Measurements from ENCODE around the gene BBS2.
A peak's percentile ranks its signal among the peaks of the same experiment; 100 is the strongest.

The BBS2 gene

DNA sequence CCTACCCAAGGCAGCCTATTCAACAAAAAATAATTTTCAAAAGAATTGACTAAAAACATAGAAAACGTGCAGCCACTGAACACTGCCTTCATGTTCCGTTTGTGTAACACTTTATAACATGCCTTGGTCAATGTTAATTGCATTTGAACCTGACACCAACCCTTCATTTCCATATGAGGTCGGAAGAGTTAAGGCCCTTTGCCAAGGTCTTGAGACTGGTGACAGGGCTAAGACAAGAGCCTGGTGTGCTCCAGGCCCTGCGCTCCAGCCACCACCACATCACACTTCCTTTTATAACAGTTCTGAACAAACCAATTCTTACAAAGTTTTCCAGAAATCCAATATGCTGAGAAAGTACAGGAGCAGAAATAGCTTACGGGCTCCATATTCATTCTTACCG lies 4.2 kb downstream of the BBS2 start:
- Histone ChIP-seq H3K27me3 (ENCODE audit: insufficient read depth, poor library complexity, severe bottlenecking) (no peaks in the 10 kb centered on the region), H3K36me3 (ENCODE audit: low read depth) (peaks cover 35% of the 10 kb centered on the region), H3K9me3 (ENCODE audit: severe bottlenecking) (no peaks in the 10 kb centered on the region), H3K27ac (ENCODE audit: poor library complexity, severe bottlenecking) (peak overlapping the region; percentile 41), H3K4me3 (ENCODE audit: severe bottlenecking) (no peak overlapping the region), H3K4me1 (ENCODE audit: insufficient read depth, poor library complexity, severe bottlenecking) (peaks cover 29% of the 10 kb centered on the region)
- no peak for ATAC-seq (ENCODE audit: low read depth)
- TF ChIP-seq, protein P1, sequence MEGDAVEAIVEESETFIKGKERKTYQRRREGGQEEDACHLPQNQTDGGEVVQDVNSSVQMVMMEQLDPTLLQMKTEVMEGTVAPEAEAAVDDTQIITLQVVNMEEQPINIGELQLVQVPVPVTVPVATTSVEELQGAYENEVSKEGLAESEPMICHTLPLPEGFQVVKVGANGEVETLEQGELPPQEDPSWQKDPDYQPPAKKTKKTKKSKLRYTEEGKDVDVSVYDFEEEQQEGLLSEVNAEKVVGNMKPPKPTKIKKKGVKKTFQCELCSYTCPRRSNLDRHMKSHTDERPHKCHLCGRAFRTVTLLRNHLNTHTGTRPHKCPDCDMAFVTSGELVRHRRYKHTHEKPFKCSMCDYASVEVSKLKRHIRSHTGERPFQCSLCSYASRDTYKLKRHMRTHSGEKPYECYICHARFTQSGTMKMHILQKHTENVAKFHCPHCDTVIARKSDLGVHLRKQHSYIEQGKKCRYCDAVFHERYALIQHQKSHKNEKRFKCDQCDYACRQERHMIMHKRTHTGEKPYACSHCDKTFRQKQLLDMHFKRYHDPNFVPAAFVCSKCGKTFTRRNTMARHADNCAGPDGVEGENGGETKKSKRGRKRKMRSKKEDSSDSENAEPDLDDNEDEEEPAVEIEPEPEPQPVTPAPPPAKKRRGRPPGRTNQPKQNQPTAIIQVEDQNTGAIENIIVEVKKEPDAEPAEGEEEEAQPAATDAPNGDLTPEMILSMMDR (IDR thresholded peaks at IDR 0.05; ENCODE audit: poor library complexity, severe bottlenecking): no peak
- DNase-seq (ENCODE audit: low spot score): no peak

GRCh38 chr16:56514845-56515244 lies 5.0 kb downstream of the BBS2 start:
- TF ChIP-seq, protein P1 (IDR thresholded peaks at IDR 0.05; ENCODE audit: poor library complexity, severe bottlenecking): no peak
- Histone ChIP-seq H3K27me3 (ENCODE audit: insufficient read depth, poor library complexity, severe bottlenecking) (no peaks in the 10 kb centered on the region), H3K4me1 (ENCODE audit: insufficient read depth, poor library complexity, severe bottlenecking) (peaks cover 27% of the 10 kb centered on the region), H3K9me3 (ENCODE audit: severe bottlenecking) (no peaks in the 10 kb centered on the region), H3K4me3 (ENCODE audit: severe bottlenecking) (no peak overlapping the region), H3K27ac (ENCODE audit: poor library complexity, severe bottlenecking) (peak overlapping the region; percentile 41), H3K36me3 (ENCODE audit: low read depth) (peaks cover 44% of the 10 kb centered on the region)
- DNase-seq (ENCODE audit: low spot score) (no peak), ATAC-seq (ENCODE audit: low read depth) (peak; percentile 55)

GRCh38 chr16:56513972-56514371 lies 5.9 kb downstream of the BBS2 start:
- no peak for DNase-seq (ENCODE audit: low spot score)
- peak; percentile 72 for ATAC-seq (ENCODE audit: low read depth)
- Histone ChIP-seq H3K4me1 (ENCODE audit: insufficient read depth, poor library complexity, severe bottlenecking) (peaks cover 26% of the 10 kb centered on the region), H3K27ac (ENCODE audit: poor library complexity, severe bottlenecking) (peak overlapping the region; percentile 41), H3K27me3 (ENCODE audit: insufficient read depth, poor library complexity, severe bottlenecking) (no peaks in the 10 kb centered on the region), H3K4me3 (ENCODE audit: severe bottlenecking) (no peak overlapping the region), H3K9me3 (ENCODE audit: severe bottlenecking) (no peaks in the 10 kb centered on the region), H3K36me3 (ENCODE audit: low read depth) (peaks cover 52% of the 10 kb centered on the region)
- TF ChIP-seq, protein P1 (IDR thresholded peaks at IDR 0.05; ENCODE audit: poor library complexity, severe bottlenecking): peak; percentile 94

- no peaks in the 10 kb centered on the region for H3K27me3 ChIP-seq (ENCODE audit: insufficient read depth, poor library complexity, severe bottlenecking)
- H3K4me1 ChIP-seq (ENCODE audit: insufficient read depth, poor library complexity, severe bottlenecking): peaks cover 18% of the 10 kb centered on the region
- no peak overlapping the region for H3K27ac ChIP-seq (ENCODE audit: poor library complexity, severe bottlenecking)
- H3K36me3 ChIP-seq (ENCODE audit: low read depth): peaks cover 61% of the 10 kb centered on the region
- ATAC-seq (ENCODE audit: low read depth) (no peak), DNase-seq (ENCODE audit: low spot score) (no peak)
- no peak overlapping the region for H3K4me3 ChIP-seq (ENCODE audit: severe bottlenecking)
- TF ChIP-seq, protein P1 (IDR thresholded peaks at IDR 0.05; ENCODE audit: poor library complexity, severe bottlenecking): no peak
- no peaks in the 10 kb centered on the region for H3K9me3 ChIP-seq (ENCODE audit: severe bottlenecking)
Measured at GRCh38 chr16:56513091-56513490, 6.7 kb downstream of the BBS2 start.

GRCh38 chr16:56512025-56512424 lies 7.8 kb downstream of the BBS2 start:
- Histone ChIP-seq H3K4me1 (ENCODE audit: insufficient read depth, poor library complexity, severe bottlenecking) (peaks cover 18% of the 10 kb centered on the region), H3K9me3 (ENCODE audit: severe bottlenecking) (no peaks in the 10 kb centered on the region), H3K36me3 (ENCODE audit: low read depth) (peaks cover 69% of the 10 kb centered on the region), H3K27ac (ENCODE audit: poor library complexity, severe bottlenecking) (no peak overlapping the region), H3K27me3 (ENCODE audit: insufficient read depth, poor library complexity, severe bottlenecking) (no peaks in the 10 kb centered on the region), H3K4me3 (ENCODE audit: severe bottlenecking) (no peak overlapping the region)
- no peak for DNase-seq (ENCODE audit: low spot score)
- TF ChIP-seq, protein P1 (IDR thresholded peaks at IDR 0.05; ENCODE audit: poor library complexity, severe bottlenecking): no peak
- ATAC-seq (ENCODE audit: low read depth): no peak

Measured in RWPE2 (cell line).